Fibroblast of lung (primary cell): Measurements from ENCODE around the gene COL4A2. TPM values are rescaled to one million over a fixed set of nuclear protein-coding genes. Genes with fewer than 3 reads are reported as not detected.

Experiments
- DNase-seq, 2 donors: peaks; one replicate each; pipeline versions ENCODE4 v3.0.0 to v3.0.0-alpha.2; 2010; ENCODE audit warnings: low read depth in 2 of 2
- H2AFZ ChIP-seq: 2 replicates; pipeline ENCODE4 v1.5.1; 2012; ENCODE audit warnings: low read length, control low read depth, inconsistent platforms
- H3K27ac ChIP-seq: 2 replicates; pipeline ENCODE4 v1.5.1; 2011; ENCODE audit warnings: low read length, control low read depth; ENCODE audit not compliant: insufficient read depth
- H3K27me3 ChIP-seq: 2 replicates; pipeline ENCODE4 v1.5.1; 2011; ENCODE audit warnings: mild to moderate bottlenecking, low read length; ENCODE audit not compliant: control insufficient read depth, insufficient read depth
- H3K36me3 ChIP-seq: 2 replicates; pipeline ENCODE4 v1.5.1; 2011; ENCODE audit warnings: low read length; ENCODE audit not compliant: control insufficient read depth, insufficient read depth
- H3K4me1 ChIP-seq: 2 replicates; pipeline ENCODE4 v1.5.1; 2011; ENCODE audit warnings: low read length; ENCODE audit not compliant: control insufficient read depth, insufficient read depth; ENCODE audit errors: extremely low read depth
- H3K4me2 ChIP-seq: 2 replicates; pipeline ENCODE4 v1.5.1; 2011; ENCODE audit warnings: low read length, control low read depth; ENCODE audit not compliant: insufficient read depth; ENCODE audit errors: extremely low read depth
- H3K4me3 ChIP-seq, 4 experiments: fragments of 200-600 bp in 1 of 4; sonication (generic) in 1 of 4; replicated peaks in 1 of 4; 2 replicates each; pipeline ENCODE4 v1.5.1; 2011 to 2016; ENCODE audit warnings: low read length in 4 of 4, low read depth in 3 of 4, mild to moderate bottlenecking in 3 of 4, control low read depth in 2 of 4, inconsistent platforms in 1 of 4, mixed read lengths in 1 of 4; ENCODE audit not compliant: insufficient read depth in 1 of 4; ENCODE audit errors: control extremely low read depth in 1 of 4
- H3K79me2 ChIP-seq: 2 replicates; pipeline ENCODE4 v1.5.1; 2012; ENCODE audit warnings: mild to moderate bottlenecking, low read length, inconsistent platforms; ENCODE audit not compliant: control insufficient read depth, insufficient read depth
- H3K9ac ChIP-seq: 2 replicates; pipeline ENCODE4 v1.5.1; 2011; ENCODE audit warnings: mild to moderate bottlenecking, low read length, control low read depth; ENCODE audit not compliant: insufficient read depth
- H3K9me3 ChIP-seq: 2 replicates; pipeline ENCODE4 v1.5.1; 2012; ENCODE audit warnings: low read depth, low read length; ENCODE audit not compliant: control insufficient read depth, insufficient read depth
- H4K20me1 ChIP-seq: 2 replicates; pipeline ENCODE4 v1.5.1; 2011; ENCODE audit warnings: low read length; ENCODE audit not compliant: control insufficient read depth, insufficient read depth; ENCODE audit errors: extremely low read depth
- CTCF ChIP-seq, 2 donors: IDR thresholded peaks in 1 of 2; conservative IDR thresholded peaks in 1 of 2; 1 replicate in 1 of 2; 2 replicates in 1 of 2; pipeline ENCODE4 v1.5.1; 2011 to 2012; ENCODE audit warnings: low read length in 2 of 2, control low read depth in 1 of 2, inconsistent platforms in 1 of 2, low read depth in 1 of 2, mild to moderate bottlenecking in 1 of 2
- EZH2 ChIP-seq: IDR thresholded peaks from 2 replicates; pipeline ENCODE4 v1.5.1; 2012; ENCODE audit warnings: low read length, control low read depth, mild to moderate bottlenecking; ENCODE audit errors: missing control alignments
- polyA plus RNA-seq, 2 donors: library from polyadenylated mRNA; depleted of rRNA in 1 of 2; stranded (reverse) in 1 of 2; unstranded in 1 of 2; fragments of >200 nt; gene quantifications; 2 replicates each; pipeline ENCODE4 v1.2.1, GENCODE V29; 2011 to 2012; ENCODE audit warnings: missing spikeins in 1 of 2
- total RNA-seq: library from RNA; depleted of rRNA; stranded (reverse); fragments of >200 nt; gene quantifications from 2 replicates; pipeline ENCODE4 v1.2.1, GENCODE V29; 2014

COL4A2 gene
- total and polyA plus RNA-seq, 2 donors (not counting 1 experiment from before 2014, with no cell fraction given) = 93.1 to 463 TPM

GRCh38 chr13:110279684-110280083, 27.4 kb upstream of the COL4A2 start:
- peak overlapping the region; percentile 36 for H3K9ac ChIP-seq
- no peak overlapping the region for H3K27ac ChIP-seq
- H3K4me3 ChIP-seq = no peak overlapping the region
- H3K4me2 ChIP-seq = no peak overlapping the region
- TF ChIP-seq CTCF (conservative IDR thresholded peaks at IDR 0.05 in 1 of 2, IDR thresholded peaks at IDR 0.05 in 1 of 2; ENCODE audit: low read depth in 1 of 2, low read length in 2 of 2) = no peak
- TF ChIP-seq EZH2 = no peak
- H3K9me3 ChIP-seq = no peaks in the 10 kb centered on the region
- H3K4me1 ChIP-seq = peaks cover 34% of the 10 kb centered on the region
- peaks cover 3% of the 10 kb centered on the region for H3K36me3 ChIP-seq
- no peak overlapping the region for H2AFZ ChIP-seq
- no peak for DNase-seq
- peaks cover 55% of the 10 kb centered on the region for H3K79me2 ChIP-seq
- H4K20me1 ChIP-seq = no peaks in the 10 kb centered on the region
- H3K27me3 ChIP-seq = no peaks in the 10 kb centered on the region

- Histone ChIP-seq H3K9me3 (no peaks in the 10 kb centered on the region), H4K20me1 (no peaks in the 10 kb centered on the region), H2AFZ (no peak overlapping the region), H3K79me2 (peaks cover 53% of the 10 kb centered on the region), H3K27ac (peak overlapping the region; percentile 26), H3K9ac (no peak overlapping the region), H3K27me3 (no peaks in the 10 kb centered on the region), H3K4me1 (peaks cover 39% of the 10 kb centered on the region), H3K36me3 (peaks cover 3% of the 10 kb centered on the region), H3K4me3 (no peak overlapping the region), H3K4me2 (no peak overlapping the region)
- DNase-seq = no peak
- TF ChIP-seq EZH2 (no peak), CTCF (conservative IDR thresholded peaks at IDR 0.05 in 1 of 2, IDR thresholded peaks at IDR 0.05 in 1 of 2; ENCODE audit: low read depth in 1 of 2, low read length in 2 of 2) (no peak)
These were observed 26.8 kb upstream of the COL4A2 start for GRCh38 chr13:110280231-110280813.

DNA sequence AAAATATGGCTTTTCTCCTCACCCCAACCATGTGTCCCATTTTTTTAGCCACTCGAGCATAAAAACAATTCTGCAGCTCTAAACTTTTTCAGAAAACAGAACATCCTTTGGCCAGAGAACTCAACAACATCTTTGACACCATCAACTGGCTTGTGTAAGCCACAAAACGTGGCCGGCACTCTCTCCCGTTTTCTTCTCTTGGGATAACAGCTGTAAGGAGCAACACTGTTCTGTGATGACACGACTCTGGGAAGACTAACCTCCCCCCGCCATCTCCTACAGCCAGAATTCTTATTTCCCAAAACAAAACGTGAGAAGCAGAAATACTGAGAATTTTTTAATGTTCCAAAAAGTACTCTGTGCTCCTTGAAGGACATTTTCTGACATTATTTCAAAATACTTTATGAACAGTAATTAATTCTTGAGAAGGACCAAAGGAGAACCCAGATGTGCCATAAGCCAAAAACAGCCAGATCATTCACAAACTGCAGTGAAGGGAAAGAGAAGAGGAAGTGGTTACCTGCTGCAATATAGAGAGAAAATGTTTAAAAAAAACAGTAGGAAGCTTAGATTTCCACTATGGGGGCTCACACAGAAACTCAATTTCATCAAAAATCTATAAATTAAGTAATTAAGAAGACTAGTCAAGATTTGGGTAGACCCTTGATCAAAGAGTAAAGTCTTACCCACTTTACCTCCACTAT, 25.9 kb upstream of the COL4A2 start:
- H3K79me2 ChIP-seq = peaks cover 54% of the 10 kb centered on the region

More for the DNA sequence above, 25.9 kb upstream of the COL4A2 start:
- Histone ChIP-seq H3K4me1 (peaks cover 47% of the 10 kb centered on the region), H2AFZ (no peak overlapping the region), H3K27me3 (no peaks in the 10 kb centered on the region), H3K27ac (peak overlapping the region; percentile 26), H4K20me1 (no peaks in the 10 kb centered on the region), H3K4me2 (no peak overlapping the region), H3K9me3 (no peaks in the 10 kb centered on the region), H3K36me3 (peaks cover 3% of the 10 kb centered on the region), H3K4me3 (no peak overlapping the region), H3K9ac (no peak overlapping the region)
- TF ChIP-seq CTCF (conservative IDR thresholded peaks at IDR 0.05 in 1 of 2, IDR thresholded peaks at IDR 0.05 in 1 of 2; ENCODE audit: low read depth in 1 of 2, low read length in 2 of 2) = no peak
- no peak for DNase-seq
